HG03565 (cell line): ENCODE measurements around the gene PVR.
A peak's percentile ranks its signal among the peaks of the same experiment; 100 is the strongest.

Source experiments
- ATAC-seq: cut with Tn5 transposase; IDR thresholded peaks from one replicate; pipeline ENCODE4 v1.9.1; 2021; ENCODE audit warnings: mild to moderate bottlenecking, moderate library complexity; ENCODE audit not compliant: unreplicated experiment

PVR gene

GRCh38 chr19:44644402-44645016 lies 799 bp downstream of the PVR start:
- ATAC-seq: no peak

GRCh38 chr19:44645407-44646048 lies 1.8 kb downstream of the PVR start:
- ATAC-seq: no peak

GRCh38 chr19:44646049-44646416 lies 2.3 kb downstream of the PVR start:
- ATAC-seq: no peak

GRCh38 chr19:44647144-44647543 lies 3.4 kb downstream of the PVR start:
- ATAC-seq: no peak

GRCh38 chr19:44648631-44649251 lies 5.0 kb downstream of the PVR start:
- ATAC-seq: no peak

GRCh38 chr19:44649578-44650145 lies 6.0 kb downstream of the PVR start:
- no peak for ATAC-seq

GRCh38 chr19:44653343-44653742 lies 9.6 kb downstream of the PVR start:
- ATAC-seq: no peak

- ATAC-seq: peak; percentile 75
Observed at GRCh38 chr19:44653977-44654774, 10.5 kb downstream of the PVR start.

GRCh38 chr19:44657211-44657921 lies 13.7 kb downstream of the PVR start:
- no peak for ATAC-seq

GRCh38 chr19:44658069-44658733 lies 14.5 kb downstream of the PVR start:
- ATAC-seq: no peak

GRCh38 chr19:44660081-44660480 lies 16.4 kb downstream of the PVR start:
- ATAC-seq: no peak

- no peak for ATAC-seq
Observed at GRCh38 chr19:44661205-44661604, 17.5 kb downstream of the PVR start.

GRCh38 chr19:44661904-44662303 lies 18.2 kb downstream of the PVR start:
- ATAC-seq: no peak

- ATAC-seq: no peak
Observed at GRCh38 chr19:44662691-44663385, 19.1 kb downstream of the PVR start.

- ATAC-seq: no peak
Observed at GRCh38 chr19:44663996-44664395, 20.3 kb downstream of the PVR start.

GRCh38 chr19:44664976-44665375 lies 21.3 kb downstream of the PVR start:
- no peak for ATAC-seq

GRCh38 chr19:44666852-44667556 lies 23.3 kb downstream of the PVR start:
- ATAC-seq: no peak

- ATAC-seq: no peak
Observed at GRCh38 chr19:44668985-44669764, 25.5 kb downstream of the PVR start.
